SK-N-SH (cell line): Measurements from ENCODE around the gene POLD4. TPM values are rescaled to one million over a fixed set of nuclear protein-coding genes. Genes with fewer than 3 reads are reported as not detected.

Source experiments
- CTCF ChIA-PET: fragments of 300-600, 350-600 bp; formaldehyde crosslinking; extraction: SDS; loops from one replicate; lab custom pipeline; 2021; lab: Yijun Ruan, JAX
- POLR2A ChIA-PET: fragments of 350-600 bp; sonication (Branson Sonifier 250); formaldehyde crosslinking; extraction: SDS; loops from one replicate; lab custom pipeline; 2020; ENCODE audit warnings: antibody characterized with exemption, inconsistent platforms; lab: Yijun Ruan, JAX
- DNase-seq: peaks from one replicate; pipeline ENCODE4 v3.0.0; 2012
- H2AFZ ChIP-seq: fragments of 200-600 bp; sonication (generic); 2 replicates; pipeline ENCODE4 v1.8.1; 2016; ENCODE audit warnings: antibody characterized with exemption, mild to moderate bottlenecking, low read depth
- H3F3A ChIP-seq: fragments of 200-600 bp; sonication (generic); replicated peaks from 2 replicates; pipeline ENCODE3; 2016; ENCODE audit warnings: antibody characterized with exemption, mild to moderate bottlenecking; ENCODE audit not compliant: insufficient read depth
- H3K27ac ChIP-seq, 2 experiments: fragments of 200-500 bp in 1 of 2; fragments of 200-600 bp in 1 of 2; sonication (Bioruptor generic) in 1 of 2; sonication (generic), shearing (Covaris generic) in 1 of 2; 2 replicates each; pipeline versions ENCODE4 v1.5.1 to v1.6.1; 2014 to 2016; ENCODE audit warnings: low read depth in 2 of 2, inconsistent platforms in 1 of 2, low read length in 1 of 2, mild to moderate bottlenecking in 1 of 2, mixed read lengths in 1 of 2
- H3K27me3 ChIP-seq: fragments of 200-600 bp; sonication (generic), shearing (Covaris generic); 2 replicates; pipeline ENCODE4 v1.6.1; 2016; ENCODE audit warnings: mixed run types; ENCODE audit not compliant: insufficient read depth
- H3K36me3 ChIP-seq, 2 experiments: fragments of 200-500 bp in 1 of 2; fragments of 200-600 bp in 1 of 2; sonication (Bioruptor generic) in 1 of 2; sonication (generic) in 1 of 2; replicated peaks in 1 of 2; 2 replicates each; pipeline versions ENCODE3 to v1.5.1; 2014 to 2016; ENCODE audit warnings: low read length in 1 of 2, mild to moderate bottlenecking in 1 of 2; ENCODE audit not compliant: insufficient read depth in 2 of 2, control insufficient read depth in 1 of 2
- H3K4me1 ChIP-seq, 2 experiments: fragments of 200-500 bp in 1 of 2; fragments of 200-600 bp in 1 of 2; sonication (Bioruptor generic) in 1 of 2; sonication (generic), shearing (Covaris generic) in 1 of 2; 2 replicates each; pipeline versions ENCODE4 v1.5.1 to v1.6.1; 2014 to 2016; ENCODE audit warnings: low read depth in 1 of 2, low read length in 1 of 2, mixed run types in 1 of 2; ENCODE audit not compliant: insufficient read depth in 2 of 2, control insufficient read depth in 1 of 2
- H3K4me2 ChIP-seq: fragments of 200-600 bp; sonication (generic), shearing (Covaris generic); 2 replicates; pipeline ENCODE4 v1.6.1; 2017; ENCODE audit warnings: mixed run types
- H3K4me3 ChIP-seq, 2 experiments: fragments of 200-500 bp in 1 of 2; fragments of 200-600 bp in 1 of 2; sonication (Bioruptor generic) in 1 of 2; sonication (generic), shearing (Covaris generic) in 1 of 2; 2 replicates each; pipeline versions ENCODE4 v1.5.1 to v1.8.1; 2014 to 2016; ENCODE audit warnings: low read depth in 2 of 2, inconsistent platforms in 1 of 2, low read length in 1 of 2, mild to moderate bottlenecking in 1 of 2, mixed read lengths in 1 of 2, moderate library complexity in 1 of 2
- H3K79me2 ChIP-seq: fragments of 200-600 bp; sonication (generic); 2 replicates; pipeline ENCODE4 v1.8.1; 2017; ENCODE audit warnings: mild to moderate bottlenecking; ENCODE audit not compliant: insufficient read depth
- H3K9ac ChIP-seq: fragments of 200-600 bp; sonication (generic); 2 replicates; pipeline ENCODE4 v1.6.1; 2017; ENCODE audit warnings: mixed run types
- H3K9me2 ChIP-seq: fragments of 200-600 bp; sonication (generic); 2 replicates; pipeline ENCODE4 v1.6.1; 2017; ENCODE audit warnings: mixed run types
- H3K9me3 ChIP-seq: fragments of 200-600 bp; sonication (generic); 2 replicates; pipeline ENCODE4 v1.6.1; 2017; ENCODE audit warnings: mixed run types, mild to moderate bottlenecking, moderate library complexity
- H4K20me1 ChIP-seq: fragments of 200-600 bp; sonication (generic); 2 replicates; pipeline ENCODE4 v1.6.1; 2017; ENCODE audit warnings: mild to moderate bottlenecking, mixed run types; ENCODE audit not compliant: insufficient read depth
- MXI1 ChIP-seq: IDR thresholded peaks from 2 replicates; pipeline ENCODE4 v1.6.1; 2012; ENCODE audit warnings: mild to moderate bottlenecking, low read depth, low read length, improper control_type of control experiment
- POLR2AphosphoS5 ChIP-seq: IDR thresholded peaks from 2 replicates; pipeline ENCODE4 v1.6.1; 2012; ENCODE audit warnings: low read depth, low read length
- RAD21 ChIP-seq: IDR thresholded peaks from 2 replicates; pipeline ENCODE4 v1.6.1; 2012; ENCODE audit warnings: mild to moderate bottlenecking, low read length
- RFX5 ChIP-seq: IDR thresholded peaks from 2 replicates; pipeline ENCODE4 v1.6.1; 2012; ENCODE audit warnings: mild to moderate bottlenecking, improper control_type of control experiment, low read length
- SMC3 ChIP-seq: IDR thresholded peaks from 2 replicates; pipeline ENCODE4 v1.6.1; 2012; ENCODE audit warnings: low read depth, low read length, improper control_type of control experiment
- TAF1 ChIP-seq: IDR thresholded peaks from 2 replicates; pipeline ENCODE4 v1.6.1; 2012; ENCODE audit warnings: low read depth, mild to moderate bottlenecking, low read length, moderate library complexity, borderline replicate concordance
- TCF12 ChIP-seq: IDR thresholded peaks from 2 replicates; pipeline ENCODE4 v1.4.0; 2012
- YY1 ChIP-seq: IDR thresholded peaks from 2 replicates; pipeline ENCODE4 v1.4.0; 2012; ENCODE audit warnings: low read depth, mild to moderate bottlenecking
- whole genome bisulfite sequencing: methylation state at CpG from one replicate; pipeline ENCODE4 v1.1.6; 2017; ENCODE audit warnings: low lambda C conversion rate; 5-methylcytosine and 5-hydroxymethylcytosine counted together
- polyA plus RNA-seq, 3 experiments: library from polyadenylated mRNA; depleted of rRNA; stranded (reverse); fragments of >200 nt; gene quantifications; 2 replicates each; pipeline ENCODE4 v1.2.3, GENCODE V29; 2012
- TF ChIP-seq, protein P1 (sequence below): fragments of 150-350 bp; IDR thresholded peaks from 2 replicates; pipeline ENCODE4 v1.6.1; 2016; ENCODE audit warnings: mild to moderate bottlenecking, low read depth, low read length
- TF ChIP-seq, protein P2 (sequence below): IDR thresholded peaks from 2 replicates; pipeline ENCODE4 v1.4.0; 2012; ENCODE audit warnings: low read depth, borderline replicate concordance
- TF ChIP-seq, protein P3 (sequence below): IDR thresholded peaks from 2 replicates; pipeline ENCODE4 v1.4.0; 2012; ENCODE audit warnings: low read depth, borderline replicate concordance
- TF ChIP-seq, protein P4 (sequence below): fragments of 200-600 bp; sonication (generic); IDR thresholded peaks from 2 replicates; pipeline ENCODE4 v1.6.1; 2017; ENCODE audit warnings: antibody characterized with exemption, mild to moderate bottlenecking, moderate library complexity

Gene POLD4
- polyA plus RNA-seq, 1 of the 3 experiments (the other 2 are of a cell fraction): 80.4 TPM

DNA sequence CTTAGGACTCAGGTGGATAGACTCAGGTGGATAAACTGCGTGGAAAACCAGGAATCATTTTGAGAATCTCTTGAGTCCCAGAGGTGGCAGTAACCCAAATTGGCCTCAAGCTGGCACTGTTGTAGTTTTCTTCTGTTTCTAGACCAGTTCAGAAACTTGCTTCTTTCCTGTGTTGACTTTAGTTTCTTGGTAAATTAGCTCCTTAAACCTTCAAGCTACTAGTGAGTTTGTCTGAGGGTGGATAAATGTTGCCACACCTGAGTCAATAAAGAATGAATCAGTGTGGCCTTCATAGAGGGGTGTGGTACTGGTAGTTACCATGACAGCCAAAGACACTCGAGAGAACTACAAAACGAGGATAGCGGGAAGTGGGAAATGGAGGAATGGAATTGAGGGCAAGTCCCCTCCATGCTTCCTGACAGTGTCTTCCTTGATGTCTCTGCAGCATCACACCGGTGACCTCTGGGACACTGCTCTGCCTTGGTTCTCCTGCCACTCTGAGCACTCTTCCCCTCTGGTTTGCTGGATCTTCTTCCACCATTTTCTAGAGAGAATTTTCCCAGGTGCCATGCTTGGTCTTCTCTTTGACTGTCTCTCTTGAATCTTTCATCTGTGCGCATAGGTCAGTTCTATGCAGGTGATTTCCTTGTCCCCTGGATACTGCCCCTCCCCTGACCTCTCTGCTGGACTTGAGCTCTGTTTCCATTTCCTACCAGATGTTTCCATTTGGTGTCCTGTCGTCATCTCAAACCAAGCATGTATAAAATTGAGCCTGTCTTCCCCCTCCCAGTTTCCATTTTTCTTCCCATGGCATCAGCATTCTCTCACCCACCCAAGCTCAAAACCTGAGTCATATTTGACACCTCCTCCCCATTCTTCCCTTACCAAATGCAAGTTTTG, 7.2 kb downstream of the POLD4 start:
- TF ChIP-seq, protein P1, sequence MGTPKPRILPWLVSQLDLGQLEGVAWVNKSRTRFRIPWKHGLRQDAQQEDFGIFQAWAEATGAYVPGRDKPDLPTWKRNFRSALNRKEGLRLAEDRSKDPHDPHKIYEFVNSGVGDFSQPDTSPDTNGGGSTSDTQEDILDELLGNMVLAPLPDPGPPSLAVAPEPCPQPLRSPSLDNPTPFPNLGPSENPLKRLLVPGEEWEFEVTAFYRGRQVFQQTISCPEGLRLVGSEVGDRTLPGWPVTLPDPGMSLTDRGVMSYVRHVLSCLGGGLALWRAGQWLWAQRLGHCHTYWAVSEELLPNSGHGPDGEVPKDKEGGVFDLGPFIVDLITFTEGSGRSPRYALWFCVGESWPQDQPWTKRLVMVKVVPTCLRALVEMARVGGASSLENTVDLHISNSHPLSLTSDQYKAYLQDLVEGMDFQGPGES: no peak
- TF ChIP-seq, protein P2, sequence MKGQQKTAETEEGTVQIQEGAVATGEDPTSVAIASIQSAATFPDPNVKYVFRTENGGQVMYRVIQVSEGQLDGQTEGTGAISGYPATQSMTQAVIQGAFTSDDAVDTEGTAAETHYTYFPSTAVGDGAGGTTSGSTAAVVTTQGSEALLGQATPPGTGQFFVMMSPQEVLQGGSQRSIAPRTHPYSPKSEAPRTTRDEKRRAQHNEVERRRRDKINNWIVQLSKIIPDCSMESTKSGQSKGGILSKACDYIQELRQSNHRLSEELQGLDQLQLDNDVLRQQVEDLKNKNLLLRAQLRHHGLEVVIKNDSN: no peak
- TF ChIP-seq, protein P3, sequence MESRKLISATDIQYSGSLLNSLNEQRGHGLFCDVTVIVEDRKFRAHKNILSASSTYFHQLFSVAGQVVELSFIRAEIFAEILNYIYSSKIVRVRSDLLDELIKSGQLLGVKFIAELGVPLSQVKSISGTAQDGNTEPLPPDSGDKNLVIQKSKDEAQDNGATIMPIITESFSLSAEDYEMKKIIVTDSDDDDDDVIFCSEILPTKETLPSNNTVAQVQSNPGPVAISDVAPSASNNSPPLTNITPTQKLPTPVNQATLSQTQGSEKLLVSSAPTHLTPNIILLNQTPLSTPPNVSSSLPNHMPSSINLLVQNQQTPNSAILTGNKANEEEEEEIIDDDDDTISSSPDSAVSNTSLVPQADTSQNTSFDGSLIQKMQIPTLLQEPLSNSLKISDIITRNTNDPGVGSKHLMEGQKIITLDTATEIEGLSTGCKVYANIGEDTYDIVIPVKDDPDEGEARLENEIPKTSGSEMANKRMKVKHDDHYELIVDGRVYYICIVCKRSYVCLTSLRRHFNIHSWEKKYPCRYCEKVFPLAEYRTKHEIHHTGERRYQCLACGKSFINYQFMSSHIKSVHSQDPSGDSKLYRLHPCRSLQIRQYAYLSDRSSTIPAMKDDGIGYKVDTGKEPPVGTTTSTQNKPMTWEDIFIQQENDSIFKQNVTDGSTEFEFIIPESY: no peak
- TF ChIP-seq RAD21 (peak; percentile 66), TCF12 (no peak), POLR2AphosphoS5 (no peak), TAF1 (no peak), MXI1 (no peak), SMC3 (peak; percentile 49; the same call in 1 of the 2 replicates), YY1 (no peak), RFX5 (no peak)
- TF ChIP-seq, protein P4, sequence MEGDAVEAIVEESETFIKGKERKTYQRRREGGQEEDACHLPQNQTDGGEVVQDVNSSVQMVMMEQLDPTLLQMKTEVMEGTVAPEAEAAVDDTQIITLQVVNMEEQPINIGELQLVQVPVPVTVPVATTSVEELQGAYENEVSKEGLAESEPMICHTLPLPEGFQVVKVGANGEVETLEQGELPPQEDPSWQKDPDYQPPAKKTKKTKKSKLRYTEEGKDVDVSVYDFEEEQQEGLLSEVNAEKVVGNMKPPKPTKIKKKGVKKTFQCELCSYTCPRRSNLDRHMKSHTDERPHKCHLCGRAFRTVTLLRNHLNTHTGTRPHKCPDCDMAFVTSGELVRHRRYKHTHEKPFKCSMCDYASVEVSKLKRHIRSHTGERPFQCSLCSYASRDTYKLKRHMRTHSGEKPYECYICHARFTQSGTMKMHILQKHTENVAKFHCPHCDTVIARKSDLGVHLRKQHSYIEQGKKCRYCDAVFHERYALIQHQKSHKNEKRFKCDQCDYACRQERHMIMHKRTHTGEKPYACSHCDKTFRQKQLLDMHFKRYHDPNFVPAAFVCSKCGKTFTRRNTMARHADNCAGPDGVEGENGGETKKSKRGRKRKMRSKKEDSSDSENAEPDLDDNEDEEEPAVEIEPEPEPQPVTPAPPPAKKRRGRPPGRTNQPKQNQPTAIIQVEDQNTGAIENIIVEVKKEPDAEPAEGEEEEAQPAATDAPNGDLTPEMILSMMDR: peak; percentile 77
- TF ChIP-seq, all 33 proteins: peak for 3
- Histone ChIP-seq H3K79me2 (no peaks in the 10 kb centered on the region), H3K9me3 (no peaks in the 10 kb centered on the region), H3K4me1 (peaks cover 5 to 29% of the 10 kb centered on the region in 2 experiments; a peak in 1 of 4 replicates), H2AFZ (no peak overlapping the region), H3K9ac (no peak overlapping the region), H3K4me2 (no peak overlapping the region), H3K27ac (no peak overlapping the region), H3K36me3 (peaks cover 0 to 6% of the 10 kb centered on the region in 2 experiments), H3K9me2 (no peaks in the 10 kb centered on the region), H3K4me3 (no peak overlapping the region), H3F3A (peaks cover 22% of the 10 kb centered on the region), H4K20me1 (peaks cover 3% of the 10 kb centered on the region; the same call in 1 of the 2 replicates), H3K27me3 (no peaks in the 10 kb centered on the region)
- ChIA-PET POLR2A (no interaction called here), CTCF (interaction anchor here (0.7 to 7.4 kb wide), 39 partner anchors 8 to 292 kb away, joined by 3 to 116 read pairs (median 4); partner anchors contain the start of genes ANKRD13D, CLCF1, GPR152 and POLD4)
- peak; percentile 10 for DNase-seq
- WGBS: 67% methylated on average over 7 of the region's 7 CpGs
